Right atrium auricular region (tissue), 2 donors: ENCODE measurements around the gene OR13C3. TPM values are rescaled to one million over a fixed set of nuclear protein-coding genes. Genes with fewer than 3 reads are reported as not detected.

Experiments
- DNase-seq: peaks from one replicate; pipeline ENCODE4 v3.0.0-alpha.2; 2019; ENCODE audit warnings: low spot score
- H3K27ac ChIP-seq, 2 donors: fragments of 200-600 bp; sonication (generic); 1 replicate in 1 of 2; 2 replicates in 1 of 2; pipeline ENCODE4 v1.5.1; 2016 to 2019
- H3K27me3 ChIP-seq, 2 donors: fragments of 200-600 bp; sonication (generic); one replicate each; pipeline versions ENCODE4 v1.5.1 to v1.6.0; 2017 to 2019
- H3K36me3 ChIP-seq: fragments of 200-600 bp; sonication (generic); one replicate; pipeline ENCODE4 v1.5.1; 2016
- H3K4me1 ChIP-seq, 2 donors: fragments of 200-600 bp; sonication (generic); one replicate each; pipeline versions ENCODE4 v1.5.1 to v1.6.0; 2017 to 2019
- H3K4me3 ChIP-seq, 2 donors: fragments of 200-600 bp; sonication (generic); 1 replicate in 1 of 2; 2 replicates in 1 of 2; pipeline ENCODE4 v1.5.1; 2017 to 2019; ENCODE audit warnings: mild to moderate bottlenecking in 1 of 2, moderate library complexity in 1 of 2
- H3K9me3 ChIP-seq, 2 donors: fragments of 200-600 bp; sonication (generic); one replicate each; pipeline ENCODE4 v1.5.1; 2019
- total RNA-seq, 2 donors: library from RNA; depleted of rRNA; stranded (reverse); fragments of >200 nt; gene quantifications; one replicate each; pipeline ENCODE4 v1.1.0, GENCODE V29; 2016
- TF ChIP-seq, protein P1 (sequence below), 2 donors: fragments of 200-600 bp; sonication (generic); IDR thresholded peaks; one replicate each; pipeline ENCODE4 v1.5.1; 2019; ENCODE audit warnings: antibody characterized with exemption in 2 of 2

The OR13C3 gene
- total RNA-seq, 2 donors from 2014 or later = not detected

GRCh38 chr9:104494808-104495207, 41.8 kb downstream of the OR13C3 start:
- Histone ChIP-seq H3K9me3 (no peaks in the 10 kb centered on the region), H3K4me1 (no peaks in the 10 kb centered on the region), H3K4me3 (no peak overlapping the region), H3K27ac (no peak overlapping the region), H3K36me3 (no peaks in the 10 kb centered on the region), H3K27me3 (no peaks in the 10 kb centered on the region)
- TF ChIP-seq, protein P1, sequence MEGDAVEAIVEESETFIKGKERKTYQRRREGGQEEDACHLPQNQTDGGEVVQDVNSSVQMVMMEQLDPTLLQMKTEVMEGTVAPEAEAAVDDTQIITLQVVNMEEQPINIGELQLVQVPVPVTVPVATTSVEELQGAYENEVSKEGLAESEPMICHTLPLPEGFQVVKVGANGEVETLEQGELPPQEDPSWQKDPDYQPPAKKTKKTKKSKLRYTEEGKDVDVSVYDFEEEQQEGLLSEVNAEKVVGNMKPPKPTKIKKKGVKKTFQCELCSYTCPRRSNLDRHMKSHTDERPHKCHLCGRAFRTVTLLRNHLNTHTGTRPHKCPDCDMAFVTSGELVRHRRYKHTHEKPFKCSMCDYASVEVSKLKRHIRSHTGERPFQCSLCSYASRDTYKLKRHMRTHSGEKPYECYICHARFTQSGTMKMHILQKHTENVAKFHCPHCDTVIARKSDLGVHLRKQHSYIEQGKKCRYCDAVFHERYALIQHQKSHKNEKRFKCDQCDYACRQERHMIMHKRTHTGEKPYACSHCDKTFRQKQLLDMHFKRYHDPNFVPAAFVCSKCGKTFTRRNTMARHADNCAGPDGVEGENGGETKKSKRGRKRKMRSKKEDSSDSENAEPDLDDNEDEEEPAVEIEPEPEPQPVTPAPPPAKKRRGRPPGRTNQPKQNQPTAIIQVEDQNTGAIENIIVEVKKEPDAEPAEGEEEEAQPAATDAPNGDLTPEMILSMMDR (IDR thresholded peaks at IDR 0.05) = peak in 1 of 2 donors; percentile 23
- no peak for DNase-seq

Other genes starting within 250 kb of the OR13C3 start
- not detected for gene OR13F1, start 32.6 kb downstream of the OR13C3 start, total RNA-seq
- not detected for gene OR13C4, start 9.6 kb downstream of the OR13C3 start, total RNA-seq
- gene OR13C8, start 32.3 kb upstream of the OR13C3 start, total RNA-seq = not detected
- not detected for gene OR13C5, start 62.6 kb upstream of the OR13C3 start, total RNA-seq
- not detected for gene OR13C2, start 68.8 kb upstream of the OR13C3 start, total RNA-seq
- gene OR13C9, start 81.3 kb upstream of the OR13C3 start, total RNA-seq = not detected
- gene OR13D1, start 157.7 kb upstream of the OR13C3 start, total RNA-seq = not detected
- gene NIPSNAP3A, start 210.8 kb upstream of the OR13C3 start, total RNA-seq = 10 to 100 TPM in 1 of 2 donors, 1 to 10 TPM in 1; 8.3 to 20.6 TPM
- gene NIPSNAP3B, start 227.3 kb upstream of the OR13C3 start, total RNA-seq = 10 to 100 TPM; 10.2 to 23.1 TPM